PC-9 (cell line): ENCODE measurements around the gene DPP4.

ENCODE experiments used
- CTCF ChIP-seq: fragments of 200-600 bp; sonication (generic); conservative IDR thresholded peaks from 2 replicates; pipeline ENCODE4 v1.6.1; 2017; ENCODE audit warnings: mixed run types, antibody characterized with exemption, mild to moderate bottlenecking, moderate library complexity
- EZH2 ChIP-seq: fragments of 200-600 bp; sonication (generic); IDR thresholded peaks from 2 replicates; pipeline ENCODE4 v1.8.0; 2017; ENCODE audit warnings: antibody characterized with exemption, low read depth

GRCh38 chr2:161988589-161988988, 85.4 kb downstream of the DPP4 start:
- TF ChIP-seq CTCF, result no peak
- no peak for TF ChIP-seq EZH2
